ENCODE results near the gene RAD21L1.
A peak's percentile ranks its signal among the peaks of the same experiment; 100 is the strongest.
"Not testable (repeated sequence)": the region's sequence is repeated elsewhere in the genome, so short reads cannot be mapped to it uniquely, and the experiment has no call there.

Gene RAD21L1

GRCh38 chr20:1232286-1233111 lies 6.7 kb downstream of the RAD21L1 start:
- DNase-seq: no peak

GRCh38 chr20:1240549-1240948 lies 14.7 kb downstream of the RAD21L1 start:
- no peak for DNase-seq

GRCh38 chr20:1241456-1241855 lies 15.6 kb downstream of the RAD21L1 start:
- no peak for DNase-seq

- DNase-seq: no peak
Measured at GRCh38 chr20:1242099-1242498, 16.3 kb downstream of the RAD21L1 start.

- DNase-seq: no peak
Measured at GRCh38 chr20:1242530-1242929, 16.7 kb downstream of the RAD21L1 start.

GRCh38 chr20:1245578-1245977 lies 19.7 kb downstream of the RAD21L1 start:
- no peak for DNase-seq

- DNase-seq: no peak
Measured at GRCh38 chr20:1247689-1248088, 21.8 kb downstream of the RAD21L1 start.

GRCh38 chr20:1250282-1250681 lies 24.4 kb downstream of the RAD21L1 start:
- not testable (repeated sequence) for DNase-seq

- DNase-seq: no peak
Measured at GRCh38 chr20:1252416-1252815, 26.6 kb downstream of the RAD21L1 start.

GRCh38 chr20:1254254-1254653 lies 28.4 kb downstream of the RAD21L1 start:
- no peak for DNase-seq

- DNase-seq: no peak
Measured at GRCh38 chr20:1255675-1256074, 29.8 kb downstream of the RAD21L1 start.

GRCh38 chr20:1263853-1264252 lies 38.0 kb downstream of the RAD21L1 start:
- DNase-seq: no peak

GRCh38 chr20:1264727-1265126 lies 38.9 kb downstream of the RAD21L1 start:
- DNase-seq: peak; percentile 47

- DNase-seq: peak; percentile 56
Measured at GRCh38 chr20:1265226-1265915, 39.5 kb downstream of the RAD21L1 start.

GRCh38 chr20:1265916-1266166 lies 40.0 kb downstream of the RAD21L1 start:
- DNase-seq: no peak

- DNase-seq: peak; percentile 83
Measured at GRCh38 chr20:1266167-1266973, 40.5 kb downstream of the RAD21L1 start, which contains the start of gene SNPH. TSS of gene SNPH (plus strand) at chr20:1266294. CDS start at chr20:1296240, 29,946 bp downstream.

- peak; percentile 49 for DNase-seq
Measured at GRCh38 chr20:1267161-1267560, 41.3 kb downstream of the RAD21L1 start.

GRCh38 chr20:1267809-1268374 lies 42.0 kb downstream of the RAD21L1 start:
- DNase-seq: peak; percentile 48

GRCh38 chr20:1269235-1269634 lies 43.4 kb downstream of the RAD21L1 start:
- no peak for DNase-seq

GRCh38 chr20:1269850-1270249 lies 44.0 kb downstream of the RAD21L1 start:
- no peak for DNase-seq

- peak; percentile 47 for DNase-seq
Measured at GRCh38 chr20:1272368-1273100, 46.7 kb downstream of the RAD21L1 start.

- no peak for DNase-seq
Measured at GRCh38 chr20:1273366-1273765, 47.5 kb downstream of the RAD21L1 start.
